Lower lobe of right lung (tissue), 2 donors: ENCODE results near the gene NKX6-1. TPM values are rescaled to one million over a fixed set of nuclear protein-coding genes. Genes with fewer than 3 reads are reported as not detected.

Source experiments
- ATAC-seq, 2 donors: fragments of 200-7000 bp; cut with Tn5 transposase; one replicate each; pipeline ENCODE4 v1.9.1; 2020 to 2022; ENCODE audit warnings: mild to moderate bottlenecking in 2 of 2, moderate library complexity in 2 of 2
- DNase-seq: peaks from one replicate; pipeline ENCODE4 v3.0.0-alpha.2; 2020
- H3K27ac ChIP-seq: fragments of 200-600 bp; one replicate; pipeline ENCODE4 v1.8.0; 2022
- H3K27me3 ChIP-seq: fragments of 200-600 bp; one replicate; pipeline ENCODE4 v1.8.0; 2022; ENCODE audit warnings: low read depth
- H3K36me3 ChIP-seq: fragments of 200-600 bp; one replicate; pipeline ENCODE4 v1.8.0; 2022; ENCODE audit warnings: mild to moderate bottlenecking
- H3K4me1 ChIP-seq: fragments of 200-600 bp; one replicate; pipeline ENCODE4 v1.8.0; 2022
- H3K4me3 ChIP-seq: fragments of 200-600 bp; one replicate; pipeline ENCODE4 v1.8.0; 2022; ENCODE audit warnings: mild to moderate bottlenecking
- H3K9me3 ChIP-seq: fragments of 200-600 bp; one replicate; pipeline ENCODE4 v1.8.0; 2022
- intact Hi-C: fragments of 100-400 bp; cut with DNase I; formaldehyde crosslinking; loops from one replicate; pipeline ENCODE4 v1.11.0; 2022
- total RNA-seq: library from RNA; stranded (reverse); fragmentation: NEBNext Ultra II Directional; extraction: Animal tissue kit (Norgen Biotek cat#: 25700); gene quantifications from one replicate; pipeline ENCODE4 v1.2.1, GENCODE V29; 2021
- TF ChIP-seq, protein P1 (sequence below): fragments of 200-600 bp; IDR thresholded peaks from one replicate; pipeline ENCODE4 v1.8.0; 2022; ENCODE audit warnings: antibody characterized with exemption, mild to moderate bottlenecking
- donor health status: DM: no; HTN: yes; CAD: no; lungs with severe emphysema.

NKX6-1 gene
- total RNA-seq, 1 donor from 2014 or later = not detected

DNA sequence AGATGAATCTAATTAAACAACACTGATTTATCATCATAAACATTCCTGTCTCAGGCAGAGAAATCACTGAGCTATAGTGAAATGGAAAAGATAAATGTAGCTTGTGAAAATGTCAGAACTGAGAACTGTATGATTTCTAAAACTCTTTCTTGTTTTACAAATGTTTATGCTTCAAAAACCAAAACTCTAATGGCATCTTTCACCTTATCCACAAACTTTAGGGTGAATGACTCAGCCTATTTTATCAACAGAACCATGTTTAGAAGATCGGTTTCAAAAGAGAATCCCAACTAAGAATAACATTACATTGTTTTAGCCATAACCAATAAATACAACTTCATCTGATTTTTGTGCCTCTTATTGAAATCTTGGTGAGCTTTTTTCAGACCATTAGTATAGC, 21.4 kb downstream of the NKX6-1 start:
- TF ChIP-seq, protein P1, sequence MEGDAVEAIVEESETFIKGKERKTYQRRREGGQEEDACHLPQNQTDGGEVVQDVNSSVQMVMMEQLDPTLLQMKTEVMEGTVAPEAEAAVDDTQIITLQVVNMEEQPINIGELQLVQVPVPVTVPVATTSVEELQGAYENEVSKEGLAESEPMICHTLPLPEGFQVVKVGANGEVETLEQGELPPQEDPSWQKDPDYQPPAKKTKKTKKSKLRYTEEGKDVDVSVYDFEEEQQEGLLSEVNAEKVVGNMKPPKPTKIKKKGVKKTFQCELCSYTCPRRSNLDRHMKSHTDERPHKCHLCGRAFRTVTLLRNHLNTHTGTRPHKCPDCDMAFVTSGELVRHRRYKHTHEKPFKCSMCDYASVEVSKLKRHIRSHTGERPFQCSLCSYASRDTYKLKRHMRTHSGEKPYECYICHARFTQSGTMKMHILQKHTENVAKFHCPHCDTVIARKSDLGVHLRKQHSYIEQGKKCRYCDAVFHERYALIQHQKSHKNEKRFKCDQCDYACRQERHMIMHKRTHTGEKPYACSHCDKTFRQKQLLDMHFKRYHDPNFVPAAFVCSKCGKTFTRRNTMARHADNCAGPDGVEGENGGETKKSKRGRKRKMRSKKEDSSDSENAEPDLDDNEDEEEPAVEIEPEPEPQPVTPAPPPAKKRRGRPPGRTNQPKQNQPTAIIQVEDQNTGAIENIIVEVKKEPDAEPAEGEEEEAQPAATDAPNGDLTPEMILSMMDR = no peak
- Histone ChIP-seq H3K4me1 (peaks cover 12% of the 10 kb centered on the region), H3K9me3 (no peaks in the 10 kb centered on the region), H3K27me3 (peaks cover 36% of the 10 kb centered on the region), H3K4me3 (no peak overlapping the region), H3K36me3 (no peaks in the 10 kb centered on the region), H3K27ac (no peak overlapping the region)
- ATAC-seq (no peak), DNase-seq (no peak)
- intact Hi-C loops = no loop called here

DNA sequence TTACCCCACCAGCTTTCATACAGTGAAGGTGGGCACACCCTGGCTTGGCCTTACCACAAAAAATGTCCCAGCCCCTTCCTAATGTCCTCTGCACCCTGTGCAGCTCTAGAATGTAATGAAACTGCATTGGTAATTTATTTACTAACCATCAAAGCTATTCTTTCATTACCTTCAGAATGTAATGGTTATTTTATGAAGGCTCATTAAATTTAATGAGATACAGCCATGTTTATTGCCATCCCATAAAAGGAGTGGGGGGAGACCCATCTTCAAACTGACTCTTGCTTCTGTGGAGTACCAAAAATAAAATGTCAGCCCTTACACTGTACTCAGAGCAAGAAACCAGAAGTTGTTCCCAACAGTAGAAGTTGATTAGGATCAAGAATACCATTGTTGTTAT, 25.0 kb downstream of the NKX6-1 start:
- H3K4me3 ChIP-seq = no peak overlapping the region
- TF ChIP-seq, protein P1 = no peak
- no peaks in the 10 kb centered on the region for H3K4me1 ChIP-seq
- H3K9me3 ChIP-seq = no peaks in the 10 kb centered on the region
- intact Hi-C loops = no loop called here
- H3K36me3 ChIP-seq = no peaks in the 10 kb centered on the region
- DNase-seq = no peak
- ATAC-seq = no peak
- no peak overlapping the region for H3K27ac ChIP-seq
- no peaks in the 10 kb centered on the region for H3K27me3 ChIP-seq

DNA sequence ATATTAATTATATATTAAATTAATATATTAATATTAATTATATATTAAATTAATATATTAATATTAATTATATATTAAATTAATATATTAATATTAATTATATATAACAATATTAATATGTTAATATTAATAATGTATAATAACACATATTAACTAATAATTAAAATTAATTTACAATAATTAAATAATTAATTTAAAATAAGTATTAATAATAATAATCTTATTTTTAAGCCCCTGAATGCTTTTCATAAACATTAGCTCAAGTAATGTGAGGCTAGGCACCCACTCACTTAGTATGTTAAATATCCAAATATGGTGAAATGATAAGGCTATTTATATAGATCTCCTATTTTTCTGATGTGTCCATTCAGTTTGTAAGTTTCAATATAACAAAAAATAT, 26.9 kb downstream of the NKX6-1 start:
- Histone ChIP-seq H3K27me3 (no peaks in the 10 kb centered on the region), H3K27ac (no peak overlapping the region), H3K4me3 (no peak overlapping the region), H3K9me3 (no peaks in the 10 kb centered on the region), H3K36me3 (no peaks in the 10 kb centered on the region), H3K4me1 (no peaks in the 10 kb centered on the region)
- no peak for DNase-seq
- no peak for ATAC-seq
- intact Hi-C loops = no loop called here
- TF ChIP-seq, protein P1 = no peak

DNA sequence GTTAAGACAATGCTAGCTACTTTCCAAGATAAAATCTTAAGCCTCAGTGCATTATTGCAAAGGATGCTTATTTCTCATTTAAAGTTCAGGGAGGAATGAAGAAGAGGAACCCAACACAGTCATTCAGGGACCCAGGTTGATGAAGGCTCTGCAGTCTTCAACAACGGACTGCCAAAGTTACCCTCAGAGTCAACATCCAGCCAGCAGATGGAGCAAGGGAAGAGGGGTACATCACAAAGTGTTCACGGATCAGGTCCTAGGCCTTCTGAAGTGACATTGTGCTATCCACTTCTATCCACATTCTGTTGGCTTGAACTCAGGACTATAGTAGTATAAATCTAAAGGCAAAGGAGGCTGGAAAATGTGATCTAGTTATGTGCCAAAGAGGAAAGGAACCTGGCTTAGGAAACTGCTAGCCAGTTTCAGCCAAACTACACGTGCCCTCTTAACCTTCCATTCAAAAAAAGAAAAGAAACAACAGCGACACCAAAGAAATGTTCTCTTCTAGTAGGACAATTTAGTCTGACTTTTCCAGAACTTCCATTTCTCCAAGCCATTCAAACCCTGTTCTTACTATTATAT, 28.8 kb downstream of the NKX6-1 start:
- no peaks in the 10 kb centered on the region for H3K27me3 ChIP-seq
- DNase-seq (no peak), ATAC-seq (no peak)
- TF ChIP-seq, protein P1 = no peak
- no peaks in the 10 kb centered on the region for H3K4me1 ChIP-seq
- no peaks in the 10 kb centered on the region for H3K36me3 ChIP-seq
- no peaks in the 10 kb centered on the region for H3K9me3 ChIP-seq
- intact Hi-C loops = no loop called here
- no peak overlapping the region for H3K4me3 ChIP-seq
- H3K27ac ChIP-seq = no peak overlapping the region

- Histone ChIP-seq H3K4me1 (no peaks in the 10 kb centered on the region), H3K9me3 (no peaks in the 10 kb centered on the region), H3K4me3 (no peak overlapping the region), H3K36me3 (no peaks in the 10 kb centered on the region), H3K27me3 (no peaks in the 10 kb centered on the region), H3K27ac (no peak overlapping the region)
- TF ChIP-seq, protein P1 = no peak
- intact Hi-C loops = no loop called here
- ATAC-seq = no peak
- no peak for DNase-seq
Measured at GRCh38 chr4:84467601-84468000, 31.5 kb downstream of the NKX6-1 start.
